SK-N-SH (cell line): ENCODE data around the gene LGR6. TPM values are rescaled to one million over a fixed set of nuclear protein-coding genes. Genes with fewer than 3 reads are reported as not detected.

ENCODE experiments used
- CTCF ChIA-PET: fragments of 300-600, 350-600 bp; formaldehyde crosslinking; extraction: SDS; loops from one replicate; lab custom pipeline; 2021; lab: Yijun Ruan, JAX
- POLR2A ChIA-PET: fragments of 350-600 bp; sonication (Branson Sonifier 250); formaldehyde crosslinking; extraction: SDS; loops from one replicate; lab custom pipeline; 2020; ENCODE audit warnings: antibody characterized with exemption, inconsistent platforms; lab: Yijun Ruan, JAX
- DNase-seq: peaks from one replicate; pipeline ENCODE4 v3.0.0; 2012
- H2AFZ ChIP-seq: fragments of 200-600 bp; sonication (generic); 2 replicates; pipeline ENCODE4 v1.8.1; 2016; ENCODE audit warnings: antibody characterized with exemption, mild to moderate bottlenecking, low read depth
- H3F3A ChIP-seq: fragments of 200-600 bp; sonication (generic); replicated peaks from 2 replicates; pipeline ENCODE3; 2016; ENCODE audit warnings: antibody characterized with exemption, mild to moderate bottlenecking; ENCODE audit not compliant: insufficient read depth
- H3K27ac ChIP-seq, 2 experiments: fragments of 200-500 bp in 1 of 2; fragments of 200-600 bp in 1 of 2; sonication (Bioruptor generic) in 1 of 2; sonication (generic), shearing (Covaris generic) in 1 of 2; 2 replicates each; pipeline versions ENCODE4 v1.5.1 to v1.6.1; 2014 to 2016; ENCODE audit warnings: low read depth in 2 of 2, inconsistent platforms in 1 of 2, low read length in 1 of 2, mild to moderate bottlenecking in 1 of 2, mixed read lengths in 1 of 2
- H3K27me3 ChIP-seq: fragments of 200-600 bp; sonication (generic), shearing (Covaris generic); 2 replicates; pipeline ENCODE4 v1.6.1; 2016; ENCODE audit warnings: mixed run types; ENCODE audit not compliant: insufficient read depth
- H3K36me3 ChIP-seq, 2 experiments: fragments of 200-500 bp in 1 of 2; fragments of 200-600 bp in 1 of 2; sonication (Bioruptor generic) in 1 of 2; sonication (generic) in 1 of 2; replicated peaks in 1 of 2; 2 replicates each; pipeline versions ENCODE3 to v1.5.1; 2014 to 2016; ENCODE audit warnings: low read length in 1 of 2, mild to moderate bottlenecking in 1 of 2; ENCODE audit not compliant: insufficient read depth in 2 of 2, control insufficient read depth in 1 of 2
- H3K4me1 ChIP-seq, 2 experiments: fragments of 200-500 bp in 1 of 2; fragments of 200-600 bp in 1 of 2; sonication (Bioruptor generic) in 1 of 2; sonication (generic), shearing (Covaris generic) in 1 of 2; 2 replicates each; pipeline versions ENCODE4 v1.5.1 to v1.6.1; 2014 to 2016; ENCODE audit warnings: low read depth in 1 of 2, low read length in 1 of 2, mixed run types in 1 of 2; ENCODE audit not compliant: insufficient read depth in 2 of 2, control insufficient read depth in 1 of 2
- H3K4me2 ChIP-seq: fragments of 200-600 bp; sonication (generic), shearing (Covaris generic); 2 replicates; pipeline ENCODE4 v1.6.1; 2017; ENCODE audit warnings: mixed run types
- H3K4me3 ChIP-seq, 2 experiments: fragments of 200-500 bp in 1 of 2; fragments of 200-600 bp in 1 of 2; sonication (Bioruptor generic) in 1 of 2; sonication (generic), shearing (Covaris generic) in 1 of 2; 2 replicates each; pipeline versions ENCODE4 v1.5.1 to v1.8.1; 2014 to 2016; ENCODE audit warnings: low read depth in 2 of 2, inconsistent platforms in 1 of 2, low read length in 1 of 2, mild to moderate bottlenecking in 1 of 2, mixed read lengths in 1 of 2, moderate library complexity in 1 of 2
- H3K79me2 ChIP-seq: fragments of 200-600 bp; sonication (generic); 2 replicates; pipeline ENCODE4 v1.8.1; 2017; ENCODE audit warnings: mild to moderate bottlenecking; ENCODE audit not compliant: insufficient read depth
- H3K9ac ChIP-seq: fragments of 200-600 bp; sonication (generic); 2 replicates; pipeline ENCODE4 v1.6.1; 2017; ENCODE audit warnings: mixed run types
- H3K9me2 ChIP-seq: fragments of 200-600 bp; sonication (generic); 2 replicates; pipeline ENCODE4 v1.6.1; 2017; ENCODE audit warnings: mixed run types
- H3K9me3 ChIP-seq: fragments of 200-600 bp; sonication (generic); 2 replicates; pipeline ENCODE4 v1.6.1; 2017; ENCODE audit warnings: mixed run types, mild to moderate bottlenecking, moderate library complexity
- H4K20me1 ChIP-seq: fragments of 200-600 bp; sonication (generic); 2 replicates; pipeline ENCODE4 v1.6.1; 2017; ENCODE audit warnings: mild to moderate bottlenecking, mixed run types; ENCODE audit not compliant: insufficient read depth
- CHD2 ChIP-seq: fragments of 150-350 bp; IDR thresholded peaks from 2 replicates; pipeline ENCODE4 v1.6.1; 2018; ENCODE audit warnings: low read length; ENCODE audit not compliant: partially characterized antibody
- ELF1 ChIP-seq: IDR thresholded peaks from 2 replicates; pipeline ENCODE4 v1.4.0; 2012
- FOXM1 ChIP-seq: IDR thresholded peaks from 2 replicates; pipeline ENCODE4 v1.4.0; 2012; ENCODE audit warnings: low read depth, mild to moderate bottlenecking
- GABPA ChIP-seq: IDR thresholded peaks from 2 replicates; pipeline ENCODE4 v1.4.0; 2012; ENCODE audit warnings: low read depth, mild to moderate bottlenecking
- MEF2A ChIP-seq: IDR thresholded peaks from 2 replicates; pipeline ENCODE4 v1.4.0; 2012; ENCODE audit warnings: low read depth, borderline replicate concordance
- MXI1 ChIP-seq: IDR thresholded peaks from 2 replicates; pipeline ENCODE4 v1.6.1; 2012; ENCODE audit warnings: mild to moderate bottlenecking, low read depth, low read length, improper control_type of control experiment
- NRF1 ChIP-seq: IDR thresholded peaks from 2 replicates; pipeline ENCODE4 v1.6.1; 2012; ENCODE audit warnings: low read depth, mild to moderate bottlenecking, low read length
- RAD21 ChIP-seq: IDR thresholded peaks from 2 replicates; pipeline ENCODE4 v1.6.1; 2012; ENCODE audit warnings: mild to moderate bottlenecking, low read length
- RCOR1 ChIP-seq: fragments of 150-350 bp; IDR thresholded peaks from 2 replicates; pipeline ENCODE4 v1.6.1; 2017; ENCODE audit warnings: antibody characterized with exemption, low read length
- RXRA ChIP-seq: IDR thresholded peaks from 2 replicates; pipeline ENCODE4 v1.4.0; 2012; ENCODE audit warnings: low read depth, mild to moderate bottlenecking, borderline replicate concordance
- SIN3A ChIP-seq: IDR thresholded peaks from 2 replicates; pipeline ENCODE4 v1.6.1; 2012; ENCODE audit warnings: low read depth, mild to moderate bottlenecking, low read length, moderate library complexity, borderline replicate concordance
- TAF1 ChIP-seq: IDR thresholded peaks from 2 replicates; pipeline ENCODE4 v1.6.1; 2012; ENCODE audit warnings: low read depth, mild to moderate bottlenecking, low read length, moderate library complexity, borderline replicate concordance
- TCF12 ChIP-seq: IDR thresholded peaks from 2 replicates; pipeline ENCODE4 v1.4.0; 2012
- TEAD4 ChIP-seq: IDR thresholded peaks from 2 replicates; pipeline ENCODE4 v1.4.0; 2012; ENCODE audit warnings: mild to moderate bottlenecking, borderline replicate concordance; ENCODE audit not compliant: insufficient read depth
- WGBS: methylation state at CpG from one replicate; pipeline ENCODE4 v1.1.6; 2017; ENCODE audit warnings: low lambda C conversion rate; 5-methylcytosine and 5-hydroxymethylcytosine counted together
- polyA plus RNA-seq, 3 experiments: library from polyadenylated mRNA; depleted of rRNA; stranded (reverse); fragments of >200 nt; gene quantifications; 2 replicates each; pipeline ENCODE4 v1.2.3, GENCODE V29; 2012
- TF ChIP-seq, protein P1 (sequence below): IDR thresholded peaks from 2 replicates; pipeline ENCODE4 v1.4.0; 2012; ENCODE audit warnings: low read depth, borderline replicate concordance
- TF ChIP-seq, protein P2 (sequence below): fragments of 150-350 bp; IDR thresholded peaks from 2 replicates; pipeline ENCODE4 v1.6.1; 2016; ENCODE audit warnings: mild to moderate bottlenecking, low read depth, low read length
- TF ChIP-seq, protein P3 (sequence below): fragments of 150-350 bp; IDR thresholded peaks from 2 replicates; pipeline ENCODE4 v1.6.1; 2017; ENCODE audit warnings: antibody characterized with exemption, low read length, low read depth, borderline replicate concordance
- TF ChIP-seq, protein P4 (sequence below): fragments of 200-600 bp; sonication (generic); IDR thresholded peaks from 2 replicates; pipeline ENCODE4 v1.6.1; 2017; ENCODE audit warnings: antibody characterized with exemption, mild to moderate bottlenecking, moderate library complexity

LGR6 gene
- polyA plus RNA-seq, 1 of the 3 experiments (the other 2 are of a cell fraction) = 0.03 TPM

DNA sequence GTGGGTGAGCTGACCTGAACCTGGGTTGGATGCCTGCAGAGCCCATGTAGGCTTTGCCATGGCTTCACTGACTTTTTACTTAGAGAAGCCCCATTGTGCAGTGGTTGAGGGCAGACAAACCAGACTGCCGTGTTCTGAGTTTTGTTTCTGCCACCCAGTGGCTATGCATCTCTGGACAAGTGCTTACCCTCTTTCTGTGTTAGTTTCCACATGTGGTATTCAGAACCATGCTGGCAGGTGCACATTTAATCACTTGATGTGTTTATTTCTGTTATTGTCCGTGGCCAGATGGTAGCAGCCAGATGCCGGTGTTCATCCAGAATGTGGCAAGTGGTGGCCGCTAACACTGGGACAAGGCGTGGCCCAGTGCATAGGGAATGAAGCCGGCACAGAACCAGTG, 22.9 kb upstream of the LGR6 start:
- Histone ChIP-seq H3K79me2 (no peaks in the 10 kb centered on the region), H3K4me2 (no peak overlapping the region), H3K9me3 (no peaks in the 10 kb centered on the region), H3K4me1 (peaks cover 0 to 39% of the 10 kb centered on the region in 2 experiments; a peak in 1 of 4 replicates), H3F3A (no peaks in the 10 kb centered on the region), H2AFZ (no peak overlapping the region), H3K9me2 (no peaks in the 10 kb centered on the region), H3K4me3 (no peak overlapping the region), H4K20me1 (no peaks in the 10 kb centered on the region), H3K27ac (no peak overlapping the region), H3K36me3 (no peaks in the 10 kb centered on the region), H3K27me3 (no peaks in the 10 kb centered on the region), H3K9ac (no peak overlapping the region)
- TF ChIP-seq, protein P1, sequence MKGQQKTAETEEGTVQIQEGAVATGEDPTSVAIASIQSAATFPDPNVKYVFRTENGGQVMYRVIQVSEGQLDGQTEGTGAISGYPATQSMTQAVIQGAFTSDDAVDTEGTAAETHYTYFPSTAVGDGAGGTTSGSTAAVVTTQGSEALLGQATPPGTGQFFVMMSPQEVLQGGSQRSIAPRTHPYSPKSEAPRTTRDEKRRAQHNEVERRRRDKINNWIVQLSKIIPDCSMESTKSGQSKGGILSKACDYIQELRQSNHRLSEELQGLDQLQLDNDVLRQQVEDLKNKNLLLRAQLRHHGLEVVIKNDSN = no peak
- no peak for TF ChIP-seq TAF1
- no peak for TF ChIP-seq TCF12
- no peak for TF ChIP-seq RAD21
- TF ChIP-seq, protein P2, sequence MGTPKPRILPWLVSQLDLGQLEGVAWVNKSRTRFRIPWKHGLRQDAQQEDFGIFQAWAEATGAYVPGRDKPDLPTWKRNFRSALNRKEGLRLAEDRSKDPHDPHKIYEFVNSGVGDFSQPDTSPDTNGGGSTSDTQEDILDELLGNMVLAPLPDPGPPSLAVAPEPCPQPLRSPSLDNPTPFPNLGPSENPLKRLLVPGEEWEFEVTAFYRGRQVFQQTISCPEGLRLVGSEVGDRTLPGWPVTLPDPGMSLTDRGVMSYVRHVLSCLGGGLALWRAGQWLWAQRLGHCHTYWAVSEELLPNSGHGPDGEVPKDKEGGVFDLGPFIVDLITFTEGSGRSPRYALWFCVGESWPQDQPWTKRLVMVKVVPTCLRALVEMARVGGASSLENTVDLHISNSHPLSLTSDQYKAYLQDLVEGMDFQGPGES = no peak
- no peak for TF ChIP-seq RCOR1
- no peak for TF ChIP-seq SIN3A
- TF ChIP-seq MEF2A = no peak
- no peak for TF ChIP-seq NRF1
- no peak for TF ChIP-seq ELF1
- TF ChIP-seq FOXM1 = no peak
- TF ChIP-seq, protein P3, sequence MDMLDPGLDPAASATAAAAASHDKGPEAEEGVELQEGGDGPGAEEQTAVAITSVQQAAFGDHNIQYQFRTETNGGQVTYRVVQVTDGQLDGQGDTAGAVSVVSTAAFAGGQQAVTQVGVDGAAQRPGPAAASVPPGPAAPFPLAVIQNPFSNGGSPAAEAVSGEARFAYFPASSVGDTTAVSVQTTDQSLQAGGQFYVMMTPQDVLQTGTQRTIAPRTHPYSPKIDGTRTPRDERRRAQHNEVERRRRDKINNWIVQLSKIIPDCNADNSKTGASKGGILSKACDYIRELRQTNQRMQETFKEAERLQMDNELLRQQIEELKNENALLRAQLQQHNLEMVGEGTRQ = no peak
- no peak for TF ChIP-seq GABPA
- TF ChIP-seq, protein P4, sequence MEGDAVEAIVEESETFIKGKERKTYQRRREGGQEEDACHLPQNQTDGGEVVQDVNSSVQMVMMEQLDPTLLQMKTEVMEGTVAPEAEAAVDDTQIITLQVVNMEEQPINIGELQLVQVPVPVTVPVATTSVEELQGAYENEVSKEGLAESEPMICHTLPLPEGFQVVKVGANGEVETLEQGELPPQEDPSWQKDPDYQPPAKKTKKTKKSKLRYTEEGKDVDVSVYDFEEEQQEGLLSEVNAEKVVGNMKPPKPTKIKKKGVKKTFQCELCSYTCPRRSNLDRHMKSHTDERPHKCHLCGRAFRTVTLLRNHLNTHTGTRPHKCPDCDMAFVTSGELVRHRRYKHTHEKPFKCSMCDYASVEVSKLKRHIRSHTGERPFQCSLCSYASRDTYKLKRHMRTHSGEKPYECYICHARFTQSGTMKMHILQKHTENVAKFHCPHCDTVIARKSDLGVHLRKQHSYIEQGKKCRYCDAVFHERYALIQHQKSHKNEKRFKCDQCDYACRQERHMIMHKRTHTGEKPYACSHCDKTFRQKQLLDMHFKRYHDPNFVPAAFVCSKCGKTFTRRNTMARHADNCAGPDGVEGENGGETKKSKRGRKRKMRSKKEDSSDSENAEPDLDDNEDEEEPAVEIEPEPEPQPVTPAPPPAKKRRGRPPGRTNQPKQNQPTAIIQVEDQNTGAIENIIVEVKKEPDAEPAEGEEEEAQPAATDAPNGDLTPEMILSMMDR = no peak
- no peak for TF ChIP-seq CHD2
- no peak for TF ChIP-seq MXI1
- no peak for TF ChIP-seq RXRA
- TF ChIP-seq TEAD4 = no peak
- DNase-seq = no peak
- CTCF ChIA-PET = interaction anchor here (2.2 to 3.8 kb wide), 2 partner anchors 15 to 18 kb away, joined by 9 to 16 read pairs; no protein-coding TSS in a partner anchor
- POLR2A ChIA-PET = no interaction called here
- WGBS = 83% methylated on average over 6 of the region's 6 CpGs
